ENCODE data around the gene CCDC127.

DNA sequence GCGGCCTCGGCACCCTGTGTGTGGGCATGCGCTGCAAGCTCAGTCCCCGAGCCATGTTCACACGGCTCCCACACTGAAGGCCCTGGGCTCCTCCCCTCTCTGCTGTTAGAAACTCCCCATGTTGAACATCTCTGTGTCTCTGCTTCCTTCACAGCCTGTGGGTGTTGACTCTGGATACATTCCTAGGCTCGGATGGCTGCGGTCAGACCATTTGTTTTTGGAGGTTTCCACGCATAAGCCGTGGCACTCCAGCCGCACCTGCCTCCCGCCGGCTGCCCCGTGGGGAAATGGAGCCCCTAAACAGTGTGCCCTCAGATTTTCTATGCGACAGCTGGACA, 57.8 kb downstream of the CCDC127 start:
- TF ChIP-seq, protein P1, sequence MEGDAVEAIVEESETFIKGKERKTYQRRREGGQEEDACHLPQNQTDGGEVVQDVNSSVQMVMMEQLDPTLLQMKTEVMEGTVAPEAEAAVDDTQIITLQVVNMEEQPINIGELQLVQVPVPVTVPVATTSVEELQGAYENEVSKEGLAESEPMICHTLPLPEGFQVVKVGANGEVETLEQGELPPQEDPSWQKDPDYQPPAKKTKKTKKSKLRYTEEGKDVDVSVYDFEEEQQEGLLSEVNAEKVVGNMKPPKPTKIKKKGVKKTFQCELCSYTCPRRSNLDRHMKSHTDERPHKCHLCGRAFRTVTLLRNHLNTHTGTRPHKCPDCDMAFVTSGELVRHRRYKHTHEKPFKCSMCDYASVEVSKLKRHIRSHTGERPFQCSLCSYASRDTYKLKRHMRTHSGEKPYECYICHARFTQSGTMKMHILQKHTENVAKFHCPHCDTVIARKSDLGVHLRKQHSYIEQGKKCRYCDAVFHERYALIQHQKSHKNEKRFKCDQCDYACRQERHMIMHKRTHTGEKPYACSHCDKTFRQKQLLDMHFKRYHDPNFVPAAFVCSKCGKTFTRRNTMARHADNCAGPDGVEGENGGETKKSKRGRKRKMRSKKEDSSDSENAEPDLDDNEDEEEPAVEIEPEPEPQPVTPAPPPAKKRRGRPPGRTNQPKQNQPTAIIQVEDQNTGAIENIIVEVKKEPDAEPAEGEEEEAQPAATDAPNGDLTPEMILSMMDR (IDR thresholded peaks at IDR 0.05), result no peak
- TF ChIP-seq EZH2 (IDR thresholded peaks at IDR 0.05; ENCODE audit: borderline replicate concordance, insufficient read depth, low read depth, low read length, poor library complexity, severe bottlenecking), result no peak
